ENCODE measurements around the gene CRABP2. TPM values are rescaled to one million over a fixed set of nuclear protein-coding genes. Genes with fewer than 3 reads are reported as not detected.

CRABP2 gene
- total and polyA plus RNA-seq, 2 of the 13 experiments (the other 11 are each of a cell fraction or from before 2014, with no cell fraction given), result 0.40 to 0.60 TPM

GRCh38 chr1:156659988-156660751 lies 45.2 kb downstream of the CRABP2 start (continued):
- no peak for TF ChIP-seq TERF1 (CRISPR knock-in tag; IDR thresholded peaks at IDR 0.05)
- TF ChIP-seq ZNF749 (CRISPR knock-in tag; IDR thresholded peaks at IDR 0.05; ENCODE audit: borderline replicate concordance), result no peak
- no peak for TF ChIP-seq ZNF251 (CRISPR knock-in tag; IDR thresholded peaks at IDR 0.05)
- peak; percentile 91 for TF ChIP-seq GABPB1 (CRISPR knock-in tag; IDR thresholded peaks at IDR 0.05)
- no peak for TF ChIP-seq NBN (conservative IDR thresholded peaks at IDR 0.05)
- no peak; the same call in 1 of the 2 replicates for TF ChIP-seq ZNF724P (CRISPR knock-in tag; IDR thresholded peaks at IDR 0.05; ENCODE audit: borderline replicate concordance)
- no peak for TF ChIP-seq ZNF280D (CRISPR knock-in tag; IDR thresholded peaks at IDR 0.05)
- TF ChIP-seq ZNF382 (CRISPR knock-in tag; IDR thresholded peaks at IDR 0.05; ENCODE audit: borderline replicate concordance), result no peak
- TF ChIP-seq ZNF10 (CRISPR knock-in tag; IDR thresholded peaks at IDR 0.05; ENCODE audit: borderline replicate concordance, low read depth), result no peak
- peak; percentile 99 for TF ChIP-seq SSRP1 (CRISPR knock-in tag; IDR thresholded peaks at IDR 0.05)
- TF ChIP-seq FOXK2 (IDR thresholded peaks at IDR 0.05), result 0 out of 2 replicates have a peak, but pooled peaks have one; percentile 42
- TF ChIP-seq HHEX (CRISPR knock-in tag; IDR thresholded peaks at IDR 0.05), result no peak
- no peak for TF ChIP-seq ETS1 (CRISPR knock-in tag; IDR thresholded peaks at IDR 0.05)
- TF ChIP-seq HNRNPK (IDR thresholded peaks at IDR 0.05; ENCODE audit: low read depth, low read length, poor library complexity, severe bottlenecking), result peak; percentile 94
- TF ChIP-seq MED13 (CRISPR knock-in tag; IDR thresholded peaks at IDR 0.05), result no peak
- TF ChIP-seq NRL (CRISPR knock-in tag; IDR thresholded peaks at IDR 0.05; ENCODE audit: borderline replicate concordance), result no peak
- TF ChIP-seq FOXP4 (CRISPR knock-in tag; IDR thresholded peaks at IDR 0.05), result no peak; the same call in none of the 2 replicates
- no peak for TF ChIP-seq MAFG (CRISPR knock-in tag; IDR thresholded peaks at IDR 0.05)
- no peak for TF ChIP-seq ZBTB14 (CRISPR knock-in tag; IDR thresholded peaks at IDR 0.05)
